IMR-90 (cell line): ENCODE measurements around the gene DUS2. TPM values are rescaled to one million over a fixed set of nuclear protein-coding genes. Genes with fewer than 3 reads are reported as not detected.

Experiments
- ATAC-seq: fragments of 200-7000 bp; cut with Tn5 transposase; 2 replicates; pipeline ENCODE4 v1.9.1; 2020; ENCODE audit warnings: low read depth, mild to moderate bottlenecking, moderate library complexity
- BruUV-seq: library from RNA; stranded (reverse); fragments of 400-500 nt; replicated peaks from 2 replicates; lab custom pipeline; 2021; lab: Mats Ljungman, UMichigan
- CTCF ChIA-PET: fragments of 300-600 bp; formaldehyde crosslinking; extraction: SDS; loops from one replicate; lab custom pipeline; 2021; ENCODE audit warnings: antibody characterized with exemption; lab: Yijun Ruan, JAX
- POLR2A ChIA-PET: fragments of 300-600 bp; sonication (Branson Sonifier 250); formaldehyde crosslinking; loops from one replicate; lab custom pipeline; 2022; ENCODE audit warnings: antibody characterized with exemption; ENCODE audit not compliant: unreplicated experiment; lab: Charles Lee
- DNase-seq: peaks from one replicate; pipeline ENCODE4 v3.0.0; 2013
- H2AFZ ChIP-seq: replicated peaks from 2 replicates; pipeline ENCODE3; 2013; ENCODE audit warnings: low read length, mild to moderate bottlenecking; ENCODE audit not compliant: poor library complexity
- H2AK5ac ChIP-seq: 2 replicates; pipeline ENCODE4 v1.6.1; 2013; ENCODE audit warnings: low read depth, low read length, inconsistent platforms
- H2AK9ac ChIP-seq: replicated peaks from 2 replicates; pipeline ENCODE3; 2013; ENCODE audit warnings: mild to moderate bottlenecking, low read depth, low read length, moderate library complexity; ENCODE audit not compliant: poor library complexity
- H2BK120ac ChIP-seq: 2 replicates; pipeline ENCODE4 v1.6.1; 2013; ENCODE audit warnings: low read depth, low read length, inconsistent platforms
- H2BK15ac ChIP-seq: 3 replicates; pipeline ENCODE4 v1.6.1; 2013; ENCODE audit warnings: low read depth, low read length, inconsistent platforms
- H2BK20ac ChIP-seq: 2 replicates; pipeline ENCODE4 v1.6.1; 2013; ENCODE audit warnings: low read depth, mild to moderate bottlenecking, inconsistent platforms, low read length, moderate library complexity
- H2BK5ac ChIP-seq: 2 replicates; pipeline ENCODE4 v1.6.1; 2013; ENCODE audit warnings: mild to moderate bottlenecking, low read depth, low read length, inconsistent platforms; ENCODE audit not compliant: poor library complexity, severe bottlenecking
- H3K14ac ChIP-seq: replicated peaks from 2 replicates; pipeline ENCODE4 v1.6.1; 2013; ENCODE audit warnings: low read depth, low read length, inconsistent platforms
- H3K18ac ChIP-seq: 2 replicates; pipeline ENCODE4 v1.6.1; 2013; ENCODE audit warnings: low read depth, low read length, control low read depth
- H3K23ac ChIP-seq: 2 replicates; pipeline ENCODE4 v1.6.1; 2013; ENCODE audit warnings: low read depth, low read length, inconsistent platforms
- H3K27ac ChIP-seq: 2 replicates; pipeline ENCODE4 v1.5.1; 2013; ENCODE audit warnings: mild to moderate bottlenecking, control low read depth, low read length; ENCODE audit not compliant: insufficient read depth
- H3K27me3 ChIP-seq: 2 replicates; pipeline ENCODE4 v1.6.1; 2013; ENCODE audit warnings: low read length; ENCODE audit not compliant: control insufficient read depth, insufficient read depth
- H3K36me3 ChIP-seq: 2 replicates; pipeline ENCODE4 v1.6.1; 2013; ENCODE audit warnings: low read length, mixed read lengths; ENCODE audit not compliant: control insufficient read depth, insufficient read depth
- H3K4ac ChIP-seq: 2 replicates; pipeline ENCODE4 v1.6.1; 2013; ENCODE audit warnings: low read depth, low read length, inconsistent platforms
- H3K4me1 ChIP-seq: 2 replicates; pipeline ENCODE4 v1.6.1; 2013; ENCODE audit warnings: low read length, mixed read lengths; ENCODE audit not compliant: control insufficient read depth, insufficient read depth
- H3K4me2 ChIP-seq: 2 replicates; pipeline ENCODE4 v1.6.1; 2013; ENCODE audit warnings: low read depth, mild to moderate bottlenecking, control low read depth, low read length, moderate library complexity
- H3K4me3 ChIP-seq: 2 replicates; pipeline ENCODE4 v1.5.1; 2013; ENCODE audit warnings: low read depth, mild to moderate bottlenecking, control low read depth, low read length, moderate library complexity; ENCODE audit not compliant: insufficient read depth
- H3K56ac ChIP-seq: 2 replicates; pipeline ENCODE4 v1.6.1; 2013; ENCODE audit warnings: low read length, inconsistent platforms; ENCODE audit not compliant: insufficient read depth; ENCODE audit errors: extremely low read depth
- H3K79me1 ChIP-seq, 2 experiments: 2 replicates each; pipeline ENCODE4 v1.6.1; 2013; ENCODE audit warnings: low read length in 2 of 2, inconsistent platforms in 1 of 2, low read depth in 1 of 2
- H3K9ac ChIP-seq: 2 replicates; pipeline ENCODE4 v1.6.1; 2013; ENCODE audit warnings: low read depth, low read length, control low read depth
- H3K9me1 ChIP-seq: 2 replicates; pipeline ENCODE4 v1.6.1; 2013; ENCODE audit warnings: low read length, inconsistent platforms; ENCODE audit not compliant: insufficient read depth
- H3K9me3 ChIP-seq: 2 replicates; pipeline ENCODE4 v1.6.1; 2013; ENCODE audit warnings: low read length; ENCODE audit not compliant: control insufficient read depth, insufficient read depth
- H4K20me1 ChIP-seq: 2 replicates; pipeline ENCODE4 v1.6.1; 2013; ENCODE audit warnings: low read length, inconsistent platforms; ENCODE audit not compliant: insufficient read depth
- H4K5ac ChIP-seq: 2 replicates; pipeline ENCODE4 v1.6.1; 2013; ENCODE audit warnings: mild to moderate bottlenecking, low read depth, low read length, control low read depth
- H4K8ac ChIP-seq, 2 experiments: 2 replicates each; pipeline ENCODE4 v1.6.1; 2013; ENCODE audit warnings: low read depth in 2 of 2, low read length in 2 of 2, control low read depth in 1 of 2, inconsistent platforms in 1 of 2
- H4K91ac ChIP-seq: 2 replicates; pipeline ENCODE4 v1.6.1; 2013; ENCODE audit warnings: low read depth, low read length, inconsistent platforms; ENCODE audit not compliant: insufficient read depth
- BHLHE40 ChIP-seq: fragments of 150-350 bp; IDR thresholded peaks from 2 replicates; pipeline ENCODE4 v1.6.1; 2016; ENCODE audit warnings: mild to moderate bottlenecking, low read depth, low read length
- CEBPB ChIP-seq: IDR thresholded peaks from 2 replicates; pipeline ENCODE4 v1.6.1; 2012; ENCODE audit warnings: low read depth, low read length, improper control_type of control experiment
- CTCF ChIP-seq: conservative IDR thresholded peaks from 2 replicates; pipeline ENCODE4 v1.5.1; 2012; ENCODE audit warnings: mild to moderate bottlenecking, low read depth, low read length, improper control_type of control experiment
- ELK1 ChIP-seq: fragments of 150-350 bp; IDR thresholded peaks from 2 replicates; pipeline ENCODE4 v1.6.1; 2016; ENCODE audit warnings: low read depth, mild to moderate bottlenecking, low read length, moderate library complexity, borderline replicate concordance
- FOS ChIP-seq: fragments of 150-350 bp; IDR thresholded peaks from 2 replicates; pipeline ENCODE4 v1.6.1; 2016; ENCODE audit warnings: low read depth, low read length
- MAFK ChIP-seq: IDR thresholded peaks from 2 replicates; pipeline ENCODE4 v1.6.1; 2012; ENCODE audit warnings: low read depth, low read length, improper control_type of control experiment
- MAZ ChIP-seq: IDR thresholded peaks from 2 replicates; pipeline ENCODE4 v1.6.1; 2012; ENCODE audit warnings: low read depth, mild to moderate bottlenecking, low read length, improper control_type of control experiment, moderate library complexity, borderline replicate concordance
- NFE2L2 ChIP-seq: fragments of 150-350 bp; IDR thresholded peaks from 2 replicates; pipeline ENCODE4 v1.6.1; 2016; ENCODE audit warnings: low read depth, mild to moderate bottlenecking, low read length
- POLR2A ChIP-seq: IDR thresholded peaks from 2 replicates; pipeline ENCODE4 v1.6.1; 2012; ENCODE audit warnings: mild to moderate bottlenecking, low read depth, low read length
- RAD21 ChIP-seq: IDR thresholded peaks from 2 replicates; pipeline ENCODE4 v1.6.1; 2012; ENCODE audit warnings: low read length, improper control_type of control experiment
- RCOR1 ChIP-seq: IDR thresholded peaks from 2 replicates; pipeline ENCODE4 v1.6.1; 2012; ENCODE audit warnings: mild to moderate bottlenecking, low read length, improper control_type of control experiment; ENCODE audit not compliant: insufficient replicate concordance
- RFX5 ChIP-seq: IDR thresholded peaks from 2 replicates; pipeline ENCODE4 v1.8.0; 2012; ENCODE audit warnings: low read depth, mild to moderate bottlenecking, low read length, moderate library complexity
- SMC3 ChIP-seq: fragments of 150-350 bp; IDR thresholded peaks from 2 replicates; pipeline ENCODE4 v1.6.1; 2016; ENCODE audit warnings: low read depth, mild to moderate bottlenecking, antibody characterized with exemption, low read length, moderate library complexity
- USF2 ChIP-seq: fragments of 150-350 bp; IDR thresholded peaks from 2 replicates; pipeline ENCODE4 v1.6.1; 2017; ENCODE audit warnings: mild to moderate bottlenecking, antibody characterized with exemption, low read length, low read depth
- WGBS, 2 experiments: methylation state at CpG; one replicate each; pipeline versions ENCODE4 v1.1.5 to v1.1.7; 2013; ENCODE audit warnings: missing lambda C conversion rate in 2 of 2; ENCODE audit not compliant: insufficient read length in 1 of 2; ENCODE audit errors: extremely low coverage in 2 of 2; 5-methylcytosine and 5-hydroxymethylcytosine counted together
- dilution Hi-C: fragments of 300-500 bp; cut with HindIII; formaldehyde crosslinking; loops from one replicate; pipeline ENCODE4 v1.14.3; 2018; ENCODE audit warnings: low sequenced_read_pairs; ENCODE audit not compliant: unreplicated experiment
- in situ Hi-C: fragments of 300-500 bp; cut with MboI; formaldehyde crosslinking; loops from 3 replicates; pipeline ENCODE4 v1.14.3; 2019; ENCODE audit warnings: low sequenced_read_pairs, inconsistent platforms, mixed read lengths
- intact Hi-C: fragments of 100-400 bp; cut with micrococcal nuclease; formaldehyde crosslinking; loops from 2 replicates; pipeline ENCODE4 v1.10.0; 2022
- polyA plus RNA-seq, 3 experiments: library from polyadenylated mRNA; depleted of rRNA; stranded (reverse); fragments of >200 nt; gene quantifications; 2 replicates each; pipeline ENCODE4 v1.2.3, GENCODE V29; 2012; ENCODE audit warnings: low replicate concordance in 1 of 3
- total RNA-seq: library from RNA; depleted of rRNA; stranded (reverse); fragments of >200 nt; gene quantifications from 2 replicates; pipeline ENCODE4 v1.2.3, GENCODE V29; 2012

Gene DUS2
- total and polyA plus RNA-seq, 2 of the 4 experiments (the other 2 are of a cell fraction), result 15.8 to 30.5 TPM

GRCh38 chr16:68079626-68080344 is 56.7 kb downstream of the DUS2 start:
- H2AFZ ChIP-seq, result peak overlapping the region; percentile 74
- H3K4me2 ChIP-seq, result no peak overlapping the region; the same call in 1 of the 2 replicates
- no peak overlapping the region for H3K4me3 ChIP-seq
- ChIA-PET POLR2A (no interaction called here), CTCF (interaction anchor here (0.6 kb wide), 1 partner anchor 85 kb away, joined by 3 read pairs; no protein-coding TSS in a partner anchor)
- H3K36me3 ChIP-seq, result peaks cover 26% of the 10 kb centered on the region
- H3K27ac ChIP-seq, result no peak overlapping the region; the same call in 1 of the 2 replicates
- H2BK20ac ChIP-seq, result no peak overlapping the region; the same call in 1 of the 2 replicates
- BruUV-seq, result no TSS peak
- peak overlapping the region; percentile 27 for H4K91ac ChIP-seq
- H3K9me1 ChIP-seq, result peaks cover 23% of the 10 kb centered on the region
- peak overlapping the region; percentile 20 for H2AK5ac ChIP-seq
- H2BK5ac ChIP-seq, result peak overlapping the region; percentile 11
- H3K9ac ChIP-seq, result no peak overlapping the region
- ATAC-seq (peak; percentile 35), DNase-seq (no peak)
- H3K56ac ChIP-seq, result no peak overlapping the region
- 0 out of 2 replicates have a peak overlapping the region, but pooled peaks have one; percentile 18 for H3K18ac ChIP-seq
- H3K4me1 ChIP-seq, result peaks cover 22% of the 10 kb centered on the region
- intact Hi-C loops (loop anchor here (10.0 kb wide), 1 partner anchor 245 kb away; no protein-coding TSS in a partner anchor), in situ Hi-C loops (no loop called here), dilution Hi-C loops (no loop called here)
- no CpG with 5 or more reads among the region's 13 CpGs for WGBS, 2 experiments
- peak overlapping the region; percentile 41; the same call in 1 of the 2 replicates for H4K5ac ChIP-seq
- H3K23ac ChIP-seq, result peak overlapping the region; percentile 40; the same call in 1 of the 2 replicates
- H2BK15ac ChIP-seq, result no peak overlapping the region
- peak overlapping the region; percentile 53; the same call in 1 of the 2 replicates for H2BK120ac ChIP-seq
- H3K79me1 ChIP-seq, result peaks cover 0 to 6% of the 10 kb centered on the region in 2 experiments; a peak in 1 of 4 replicates
- peak overlapping the region; percentile 87 for H2AK9ac ChIP-seq
- peak overlapping the region; percentile 26 for H3K14ac ChIP-seq
- no peaks in the 10 kb centered on the region for H3K9me3 ChIP-seq
- no peaks in the 10 kb centered on the region for H3K27me3 ChIP-seq
- no peaks in the 10 kb centered on the region for H4K20me1 ChIP-seq
- H3K4ac ChIP-seq, result peak overlapping the region; percentile 52
- peak overlapping the region; percentile 31 to 71; a peak in 3 of 4 replicates for H4K8ac ChIP-seq
- TF ChIP-seq BHLHE40 (no peak), NFE2L2 (no peak), POLR2A (no peak), RFX5 (no peak), RAD21 (no peak), SMC3 (no peak), FOS (no peak), MAZ (no peak), RCOR1 (no peak), MAFK (no peak), CTCF (no peak), CEBPB (no peak), USF2 (no peak), ELK1 (no peak)
